Fibroblast of skin of right biceps (primary cell): ENCODE results near the gene RASGRF1.
"Not testable (repeated sequence)": the region's sequence is repeated elsewhere in the genome, so short reads cannot be mapped to it uniquely, and the experiment has no call there.

Source experiments
- DNase-seq: peaks from one replicate; pipeline ENCODE4 v3.0.0-alpha.2; 2013

RASGRF1 gene

DNA sequence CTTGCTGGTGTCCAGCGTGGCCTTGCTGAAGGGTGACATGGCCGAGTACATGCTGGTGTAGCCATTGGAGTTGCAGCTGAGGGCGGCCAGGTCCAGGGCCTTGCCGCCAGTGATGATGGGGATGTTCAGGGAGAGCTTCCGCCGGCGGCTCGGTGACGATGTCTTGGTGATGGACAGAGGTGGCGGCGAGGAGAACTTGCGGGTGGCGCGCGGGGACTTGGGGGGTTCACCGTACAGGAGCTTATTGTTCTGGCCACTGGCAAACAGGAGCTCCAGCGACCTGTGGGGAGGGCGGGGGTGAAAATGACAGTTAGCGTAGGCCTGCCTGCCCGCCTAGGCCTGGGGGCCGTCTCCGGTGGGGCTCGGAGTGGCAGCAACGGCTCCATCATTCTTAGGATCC lies 86.7 kb downstream of the RASGRF1 start:
- DNase-seq = no peak

DNA sequence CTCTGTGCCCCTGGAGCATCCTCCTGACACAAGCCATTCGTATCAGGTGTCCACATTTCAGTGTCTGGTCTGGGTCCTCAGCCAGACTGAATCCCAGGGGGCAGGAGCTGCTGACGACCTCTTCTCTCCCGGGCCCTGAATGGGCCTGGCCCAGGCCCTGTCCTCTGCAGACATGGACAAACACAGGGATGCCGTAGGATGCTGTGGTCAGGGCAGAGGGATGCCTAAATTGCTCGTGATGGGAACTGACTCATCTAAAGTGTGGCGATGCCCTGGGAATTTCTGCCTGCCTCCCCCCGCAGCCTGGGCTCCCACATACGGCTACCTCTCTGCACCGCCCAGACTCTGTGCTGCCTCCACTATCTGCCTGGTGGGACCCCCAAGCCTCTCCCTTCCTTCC lies 87.3 kb downstream of the RASGRF1 start:
- DNase-seq = peak; percentile 37

DNA sequence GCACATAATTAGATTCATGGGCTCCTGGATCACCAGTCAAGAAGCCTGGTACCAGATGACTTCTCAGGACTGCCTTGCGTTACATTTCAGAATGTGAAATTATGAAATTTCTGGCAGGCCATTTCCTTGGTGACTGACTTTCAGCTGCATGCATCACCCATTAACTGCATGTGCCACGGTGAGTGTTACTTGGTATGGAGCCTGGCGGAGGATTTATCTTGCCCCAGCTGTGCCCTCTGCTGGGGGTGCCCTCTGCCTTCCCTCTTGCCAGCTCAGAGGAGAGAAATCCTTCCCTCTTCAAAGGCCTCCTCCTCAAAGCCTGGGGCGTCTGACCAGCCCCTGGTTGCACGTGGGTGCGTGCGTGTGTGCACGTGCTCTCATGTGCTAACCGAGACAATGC lies 88.0 kb downstream of the RASGRF1 start:
- peak; percentile 28 for DNase-seq

DNA sequence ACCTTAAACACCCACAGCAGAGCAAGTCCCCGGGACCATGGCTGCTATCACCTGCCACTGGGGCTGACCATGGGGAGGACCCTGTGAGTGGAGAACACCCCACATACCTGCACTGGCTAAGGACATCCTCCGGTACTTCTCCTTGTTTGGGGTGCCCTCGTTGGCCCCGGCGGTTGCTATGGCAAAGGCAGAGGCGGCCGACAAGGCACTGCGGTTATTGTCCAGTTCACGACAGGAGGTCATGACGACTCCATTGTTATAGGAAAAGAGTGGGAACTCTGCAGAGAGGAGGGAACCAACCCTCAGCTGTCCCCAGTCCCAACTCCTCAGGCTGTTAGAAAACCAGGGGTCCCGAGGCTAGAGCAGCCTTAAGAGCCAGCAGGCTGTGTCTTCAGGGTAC lies 90.9 kb downstream of the RASGRF1 start:
- DNase-seq = no peak

DNA sequence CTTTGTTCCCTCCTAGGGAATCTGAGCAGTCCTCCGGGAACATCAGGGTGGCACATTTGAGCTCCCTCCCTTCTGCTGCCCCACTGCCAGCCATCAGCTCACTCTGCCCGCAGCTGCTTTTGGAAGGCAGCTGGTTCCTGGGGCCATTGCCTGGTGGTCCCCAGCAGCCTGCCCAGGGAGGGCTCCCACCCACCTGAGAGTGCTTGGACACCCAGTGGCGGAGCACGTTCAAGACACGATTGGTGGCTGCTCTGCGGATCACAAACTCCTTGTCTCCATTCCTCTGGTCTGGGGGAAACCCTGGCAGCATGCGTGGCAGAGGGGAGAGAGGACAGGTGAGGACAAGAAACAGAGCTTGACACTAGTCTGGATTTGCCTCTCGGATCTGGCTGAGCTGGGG lies 92.1 kb downstream of the RASGRF1 start:
- no peak for DNase-seq

DNA sequence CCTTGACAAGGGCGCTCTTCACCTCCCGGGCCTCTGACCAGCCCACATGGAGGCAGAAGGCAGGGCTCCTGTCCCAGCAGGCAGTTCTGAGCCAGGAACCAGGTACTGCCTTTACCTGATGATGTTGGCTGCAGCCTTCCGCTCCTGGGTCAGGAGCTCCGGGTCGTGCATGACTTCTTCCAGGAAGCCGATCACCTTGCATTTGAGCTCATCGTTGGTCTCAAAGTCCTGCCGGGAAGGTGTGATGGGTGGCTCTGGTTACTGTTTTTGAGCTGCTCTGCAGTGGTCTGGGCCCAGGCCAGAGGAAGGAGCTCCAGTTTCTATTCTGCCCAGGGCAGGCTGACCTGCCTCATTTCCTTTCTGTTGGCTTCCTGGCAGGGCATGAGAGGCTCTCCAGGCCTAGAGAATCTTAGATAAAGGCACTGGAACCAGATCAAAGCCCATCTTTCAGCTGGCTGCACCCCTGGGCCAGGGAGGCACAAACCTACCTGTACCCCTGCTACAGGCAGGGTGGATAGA lies 92.5 kb downstream of the RASGRF1 start:
- no peak for DNase-seq

DNA sequence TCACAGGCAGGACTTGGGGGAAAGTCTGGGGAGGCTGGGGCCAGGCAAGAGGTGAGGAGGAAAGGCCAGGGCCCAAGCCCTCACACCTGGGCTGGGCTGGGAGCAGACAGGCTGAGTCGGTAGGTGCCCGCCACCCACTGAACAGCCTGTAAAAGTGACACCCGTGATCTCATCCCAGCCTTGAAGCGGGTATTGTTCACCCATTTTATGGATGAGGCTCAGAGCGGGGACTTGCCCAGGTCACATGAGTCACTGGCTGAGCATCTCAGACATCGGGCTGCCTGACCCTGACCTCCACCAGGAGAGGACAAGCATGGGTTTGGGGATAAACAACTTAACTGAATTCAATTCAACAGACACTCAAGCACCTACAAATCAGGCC lies 93.7 kb downstream of the RASGRF1 start:
- DNase-seq = no peak

DNA sequence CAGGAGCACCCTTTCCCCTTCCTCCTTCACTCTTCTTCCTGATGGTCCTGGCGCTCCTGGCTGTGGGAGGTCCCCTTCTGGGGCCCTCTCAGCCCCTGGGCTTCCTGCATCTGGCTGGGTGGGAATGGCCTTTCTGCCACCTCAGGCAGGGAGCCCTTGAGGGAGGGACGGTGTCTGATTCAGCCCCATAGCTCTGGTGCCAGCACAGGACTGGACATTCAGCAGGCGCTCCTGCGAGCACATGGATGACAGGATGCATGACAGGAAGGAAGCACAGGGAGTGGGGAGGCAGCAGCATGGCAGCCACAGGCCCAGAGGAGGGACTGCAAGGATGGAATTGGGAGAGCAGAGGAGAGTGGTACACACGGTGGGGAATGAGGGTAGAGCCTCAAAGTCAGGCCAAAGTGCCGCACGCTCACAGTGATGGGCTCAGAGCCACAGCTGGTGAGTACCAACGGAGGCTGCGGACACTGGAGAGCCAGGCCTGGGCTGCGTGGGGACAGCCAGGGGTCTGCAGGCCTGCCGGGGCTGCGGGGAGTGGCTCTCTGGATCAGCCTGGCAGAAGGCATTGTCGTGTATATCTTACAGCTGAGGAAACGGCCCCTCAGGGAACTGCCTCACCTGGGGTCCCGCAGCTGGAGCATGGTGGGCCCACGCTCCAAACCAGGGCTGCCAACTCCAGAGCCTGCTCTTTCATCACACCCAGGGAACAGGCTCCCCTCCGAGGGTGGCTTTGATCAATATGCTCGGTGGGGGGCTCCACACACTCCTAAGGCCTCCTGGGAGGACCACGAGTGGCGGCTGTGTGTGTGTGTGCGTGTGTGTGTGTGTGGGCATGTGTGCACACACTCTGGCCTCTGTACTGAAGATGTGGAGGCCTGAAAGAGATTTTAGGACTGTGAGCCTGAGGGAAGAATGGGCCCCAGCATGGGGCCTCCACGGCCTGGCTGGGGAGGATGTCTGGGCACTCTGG lies 94.4 kb downstream of the RASGRF1 start:
- DNase-seq = no peak

DNA sequence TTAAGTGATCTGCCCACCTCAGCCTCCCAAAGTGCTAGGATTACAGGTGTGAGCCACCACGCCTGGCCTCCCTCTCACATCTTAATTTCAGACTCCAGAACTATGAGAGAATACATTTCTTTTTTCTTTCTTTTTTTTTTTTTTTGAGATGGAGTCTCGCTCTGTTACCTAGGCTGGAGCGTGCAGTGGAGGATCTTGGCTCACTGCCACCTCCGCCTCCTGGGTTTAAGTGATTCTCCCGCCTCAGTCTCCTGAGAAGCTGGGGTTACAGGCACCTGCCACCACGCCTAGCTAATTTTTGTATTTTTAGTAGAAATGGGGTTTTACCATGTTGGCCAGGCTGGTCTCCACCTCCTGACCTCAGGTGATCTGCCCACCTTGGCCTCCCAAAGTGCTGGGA lies 95.4 kb downstream of the RASGRF1 start:
- DNase-seq = not testable (repeated sequence)

DNA sequence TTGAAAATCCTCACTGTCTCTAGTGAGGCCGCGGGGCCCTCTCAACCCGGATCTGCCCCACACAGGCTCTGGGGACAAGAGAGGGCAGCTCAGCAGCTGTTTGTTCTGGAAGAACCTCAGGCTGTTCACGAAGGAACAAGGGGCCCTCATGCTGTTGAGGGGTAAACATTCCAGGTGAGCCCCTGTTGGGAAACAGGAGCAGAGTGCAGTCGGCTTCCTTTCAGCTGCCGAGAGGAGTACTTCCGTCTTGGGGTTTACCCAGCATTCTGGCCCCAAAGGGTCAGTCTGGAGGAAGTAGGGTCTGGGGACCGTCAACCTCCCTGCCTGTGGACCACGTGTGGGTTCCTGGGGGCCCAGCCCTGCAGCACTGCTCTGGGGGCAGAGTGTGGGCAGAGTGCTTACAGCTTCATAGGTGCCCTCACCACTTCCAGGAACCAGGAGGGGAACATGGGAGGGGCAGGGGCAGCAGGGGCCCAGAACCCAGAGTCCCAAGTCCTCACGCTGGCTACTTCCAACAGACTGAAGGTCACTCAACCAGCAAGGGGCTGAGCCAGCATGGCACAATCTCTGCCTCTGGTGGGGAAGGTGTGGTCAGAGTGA lies 96.5 kb downstream of the RASGRF1 start:
- no peak for DNase-seq

DNA sequence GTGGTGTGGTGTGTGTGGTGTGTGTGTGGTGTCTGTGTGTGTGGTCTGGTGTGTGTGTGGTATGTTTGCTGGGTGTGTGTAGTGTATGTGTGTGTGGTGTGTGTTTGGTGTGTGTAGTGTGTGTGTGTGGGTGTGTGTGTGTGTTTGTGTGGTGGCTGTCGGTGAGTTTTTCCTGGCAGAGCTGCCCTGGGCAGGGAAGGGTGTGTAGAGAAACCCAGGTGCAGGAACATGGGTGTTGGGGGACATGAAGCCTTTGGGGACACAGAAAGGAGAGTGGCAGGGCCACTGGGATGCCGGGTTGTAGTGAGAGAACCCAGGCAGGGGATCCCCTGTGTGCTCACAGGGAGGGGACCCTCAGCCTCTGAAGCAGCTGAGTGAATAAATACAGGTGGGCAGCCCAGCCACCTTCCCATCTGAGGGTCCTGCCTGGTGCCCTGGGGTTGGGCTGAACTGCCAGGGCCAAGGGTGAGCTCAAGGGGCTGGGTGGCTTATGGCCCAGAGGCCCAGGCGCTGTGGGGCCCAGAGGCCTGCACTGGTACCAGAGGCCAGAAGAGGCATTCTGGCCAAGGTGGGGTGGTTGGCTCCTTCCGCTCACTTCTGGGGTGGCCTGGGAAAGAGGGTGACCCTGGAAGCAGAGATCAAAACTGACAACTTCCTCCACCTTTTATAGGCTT lies 97.2 kb downstream of the RASGRF1 start:
- DNase-seq = no peak

DNA sequence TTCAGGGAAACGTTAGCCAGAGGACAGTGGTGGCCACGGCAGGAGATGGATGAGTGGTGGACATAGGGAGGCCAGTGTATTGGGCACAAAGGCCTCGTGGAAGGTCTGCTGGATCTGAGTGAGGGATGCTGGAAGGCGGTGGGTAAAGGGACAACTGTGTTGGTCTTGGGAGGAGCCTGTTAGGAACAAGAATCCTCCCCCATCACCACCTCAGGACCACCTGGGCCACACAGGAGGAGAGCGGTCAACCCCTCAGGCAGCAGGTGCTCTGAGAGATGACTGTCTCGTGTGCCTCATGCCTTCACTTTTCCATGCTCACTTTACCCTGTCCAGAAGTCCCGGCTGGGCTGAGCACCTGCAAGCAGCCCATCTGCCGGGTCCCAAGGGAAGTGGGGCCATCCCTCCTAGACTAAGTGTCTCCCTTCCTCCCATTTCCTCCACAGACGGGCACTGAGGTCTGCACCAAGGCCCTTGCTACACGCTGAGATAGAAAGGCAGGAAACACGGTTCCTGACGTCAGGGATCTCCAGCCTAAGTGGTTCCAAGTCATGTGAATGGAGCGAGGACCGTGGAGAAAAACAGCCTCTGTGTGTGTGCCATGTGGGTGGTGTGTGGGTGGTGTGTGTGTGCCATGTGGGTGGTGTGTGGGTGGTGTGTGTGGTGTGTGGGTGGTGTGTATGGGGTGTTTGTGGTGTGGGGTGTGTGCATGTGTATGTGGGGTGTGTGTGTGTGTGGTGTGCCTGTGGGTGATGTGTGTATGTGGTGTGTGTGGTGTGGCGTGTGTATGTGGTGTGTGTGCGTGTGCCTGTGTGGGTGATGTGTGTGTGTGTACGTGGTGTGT lies 97.9 kb downstream of the RASGRF1 start:
- DNase-seq = peak; percentile 24

DNA sequence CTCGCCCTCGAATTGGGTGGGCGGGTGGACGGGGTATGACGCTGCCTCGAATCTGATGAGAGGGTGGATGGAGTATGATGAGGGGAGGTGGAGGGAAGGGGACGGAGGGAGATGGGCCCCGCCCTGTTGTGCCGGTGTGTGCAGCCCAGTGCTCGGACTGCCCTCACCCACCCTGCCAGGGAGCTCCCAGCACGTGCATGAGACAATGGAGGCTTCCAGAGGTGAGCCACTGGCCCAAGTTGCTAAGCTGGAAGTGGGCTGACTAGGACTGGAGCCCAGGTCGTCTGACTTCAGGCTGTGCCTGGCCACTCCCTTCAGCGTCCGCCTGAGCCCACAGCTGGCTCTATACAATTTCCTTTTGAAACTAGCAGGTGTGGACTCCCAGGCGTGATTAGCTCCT lies 98.7 kb downstream of the RASGRF1 start:
- no peak for DNase-seq

DNA sequence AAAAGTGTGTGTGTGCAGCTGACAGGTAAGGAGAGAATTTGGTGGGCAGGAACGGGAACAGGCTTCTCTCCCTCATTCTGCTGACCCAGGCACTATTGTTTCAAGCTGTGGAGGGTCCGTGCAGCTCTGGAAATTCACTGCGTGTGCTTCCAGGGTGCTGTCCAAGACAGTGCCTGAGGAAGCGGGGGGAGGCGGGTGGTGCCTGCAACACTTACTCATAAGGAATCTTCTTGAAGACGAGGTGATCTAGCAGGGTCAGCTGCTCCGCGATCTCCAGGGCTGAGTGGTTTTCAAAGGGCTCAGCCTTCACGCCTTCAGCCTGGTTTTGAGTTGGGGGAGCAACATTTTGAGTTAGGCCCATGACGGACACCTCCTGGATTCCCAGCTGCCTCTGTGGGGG lies 99.1 kb downstream of the RASGRF1 start:
- DNase-seq = peak; percentile 38

DNA sequence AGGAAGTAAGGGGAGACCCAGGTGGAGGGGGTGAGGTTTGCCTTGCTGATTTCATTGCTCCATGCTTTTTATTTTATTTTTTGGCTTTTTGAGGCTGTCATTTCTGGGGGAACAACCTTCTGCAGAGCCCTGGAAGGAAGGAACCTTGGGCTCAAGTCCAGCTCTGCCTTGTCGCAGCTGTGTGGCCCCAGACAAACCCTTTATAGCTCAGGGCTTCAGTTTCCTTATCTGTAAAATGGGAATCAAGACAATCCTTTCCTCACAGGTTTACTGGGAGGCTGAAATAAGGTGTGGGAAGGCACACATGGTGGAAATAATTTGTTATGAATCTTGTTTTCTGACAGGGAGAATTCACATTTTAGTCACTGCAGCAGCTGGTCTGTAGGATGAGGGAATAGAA lies 100.3 kb downstream of the RASGRF1 start:
- no peak for DNase-seq

DNA sequence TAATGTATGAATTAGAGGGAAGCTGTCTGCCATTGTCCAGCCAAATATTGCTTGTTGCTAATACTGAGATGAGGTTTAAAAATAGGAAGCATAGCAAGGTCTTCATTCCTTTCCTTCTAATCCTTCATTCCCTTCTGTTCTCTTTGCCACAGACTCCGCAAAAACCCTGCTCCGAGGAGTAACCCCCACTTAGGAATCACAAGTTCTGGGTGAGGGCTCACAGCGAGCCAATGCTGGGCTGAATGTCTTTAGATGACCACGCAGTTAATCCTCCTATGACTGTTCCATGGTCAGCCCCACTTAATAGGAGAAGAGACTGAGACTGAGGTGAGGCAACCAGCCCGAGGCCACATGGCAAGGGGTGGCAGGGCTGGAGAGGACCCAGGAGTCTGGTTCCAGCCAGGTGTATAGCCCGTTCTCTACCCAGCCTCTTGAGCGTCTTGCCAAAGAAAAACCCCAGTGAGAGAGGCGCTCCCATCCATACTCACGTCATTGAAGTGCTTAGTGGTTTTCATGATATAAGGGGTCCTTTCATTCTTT lies 100.8 kb downstream of the RASGRF1 start:
- peak; percentile 10 for DNase-seq

DNA sequence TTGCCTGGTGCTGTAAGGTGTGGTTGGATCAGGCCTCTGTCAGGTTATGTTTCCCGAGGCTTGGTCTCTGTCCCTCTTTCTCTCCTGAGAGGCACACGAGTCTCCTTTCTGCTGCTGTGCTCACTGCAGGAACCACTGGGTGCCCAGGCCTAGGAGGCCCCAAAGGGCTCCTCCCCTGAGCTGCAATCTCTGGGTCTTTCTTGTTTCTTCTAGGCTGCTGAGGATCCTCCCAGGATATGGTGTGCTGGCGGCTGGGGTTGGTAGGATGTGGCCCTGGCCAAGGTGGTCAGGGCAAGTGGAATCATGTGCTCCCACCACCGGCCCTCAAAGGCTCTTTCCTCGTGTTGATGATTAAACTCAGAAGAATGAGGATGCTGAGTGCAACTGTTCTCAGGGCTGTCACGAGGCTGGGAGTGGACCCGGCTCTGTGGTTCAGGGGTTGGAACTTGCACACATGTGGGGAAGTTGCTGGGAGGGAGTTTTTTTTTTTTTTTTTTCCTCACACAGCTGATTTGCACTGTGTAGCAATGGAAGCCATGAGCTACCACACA lies 102.1 kb downstream of the RASGRF1 start:
- peak; percentile 96 for DNase-seq

DNA sequence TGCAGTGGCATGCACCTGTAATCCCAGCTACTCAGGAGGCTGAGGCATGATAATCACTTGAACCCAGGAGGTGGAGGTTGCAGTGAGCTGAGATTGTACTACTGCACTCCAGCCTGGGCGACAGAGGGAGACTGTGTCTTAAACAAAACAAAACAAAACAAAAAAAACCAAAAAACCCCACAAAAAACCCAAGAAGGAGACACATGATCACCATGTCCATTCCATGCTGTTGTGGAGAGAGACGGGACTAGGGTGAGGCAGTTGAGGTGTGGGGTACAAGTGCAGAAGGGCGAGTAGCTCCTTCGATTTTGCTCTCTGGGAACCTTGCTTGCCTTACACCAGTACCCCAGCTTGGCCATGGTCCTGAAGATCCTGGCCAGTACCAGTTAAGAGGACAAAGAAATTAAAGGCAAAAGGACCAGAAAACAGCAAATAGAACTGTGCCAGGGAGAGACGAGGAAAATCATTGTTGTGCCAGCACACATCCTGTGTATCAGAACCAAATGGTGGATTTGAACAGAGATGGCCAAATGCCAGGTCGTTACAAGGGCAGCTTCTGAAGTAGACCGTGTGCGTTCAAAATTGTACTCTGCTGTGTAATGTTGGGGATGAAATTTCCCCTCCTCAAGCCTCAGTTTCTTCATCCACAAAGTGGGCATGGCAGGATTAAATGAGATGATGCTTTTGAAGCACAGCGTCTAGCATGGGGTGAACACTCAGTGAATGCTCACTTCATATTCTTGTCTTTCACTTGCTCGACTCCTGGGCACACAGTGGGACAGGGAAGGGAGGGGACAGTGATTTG lies 102.8 kb downstream of the RASGRF1 start:
- DNase-seq = peak; percentile 11

DNA sequence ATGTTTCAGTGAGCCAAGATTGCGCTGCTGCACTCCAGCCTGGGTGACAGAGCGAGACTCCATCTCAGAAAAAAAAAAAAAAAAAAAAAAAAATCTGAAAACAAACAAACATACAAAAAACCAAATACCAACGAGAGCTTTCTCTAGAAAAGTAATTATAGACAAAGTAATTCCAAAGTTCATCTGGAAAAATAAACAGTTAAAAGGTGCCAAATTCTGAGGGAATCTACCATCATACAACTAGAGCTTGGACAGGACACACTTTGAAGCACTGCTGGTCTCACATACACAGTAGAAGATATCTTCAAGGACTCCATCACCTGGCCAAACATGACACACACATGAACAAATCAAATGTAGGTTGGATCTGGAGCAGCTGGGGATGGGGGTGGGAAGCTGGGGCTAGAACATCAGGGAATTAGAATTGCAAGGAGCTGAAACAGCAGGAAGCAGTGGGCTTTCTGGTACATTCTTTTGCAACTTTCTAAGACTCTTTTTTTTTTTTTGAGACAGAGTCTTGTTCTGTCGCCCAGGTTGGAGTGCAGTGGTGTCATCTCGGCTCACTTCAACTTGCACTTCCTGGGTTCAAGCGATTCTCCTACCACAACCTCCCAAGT lies 104.6 kb downstream of the RASGRF1 start:
- peak; percentile 15 for DNase-seq

DNA sequence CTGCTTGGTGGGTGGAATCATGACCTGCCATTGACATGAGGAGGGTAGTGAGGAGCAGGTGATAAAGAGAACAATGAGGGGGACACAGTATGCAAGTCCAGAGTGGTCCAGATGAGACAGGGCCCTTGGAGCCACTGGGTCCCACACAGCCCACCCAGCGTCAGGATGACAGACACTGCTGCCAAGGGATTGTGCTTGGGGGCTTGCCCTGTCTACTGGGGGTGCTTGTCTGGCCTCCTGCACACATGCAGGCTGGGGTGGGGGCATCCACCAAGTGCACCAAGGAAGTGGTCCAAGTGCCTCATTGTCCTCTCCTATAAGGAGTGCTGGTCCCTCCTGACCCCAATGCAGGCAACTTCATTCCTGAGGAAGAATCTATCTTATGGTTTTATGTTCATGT lies 106.5 kb downstream of the RASGRF1 start:
- DNase-seq = no peak
